GM12875 (cell line): ENCODE measurements around the gene MBNL2.

ENCODE experiments used
- H3K4me3 ChIP-seq: one replicate; pipeline ENCODE4 v1.5.1; 2011; ENCODE audit warnings: low read depth, low read length, control low read depth
- CTCF ChIP-seq: IDR thresholded peaks from 2 replicates; pipeline ENCODE4 v1.5.1; 2011; ENCODE audit warnings: low read depth, mild to moderate bottlenecking, control low read depth, inconsistent platforms, low read length, moderate library complexity, borderline replicate concordance; ENCODE audit not compliant: insufficient read depth

Gene MBNL2

DNA sequence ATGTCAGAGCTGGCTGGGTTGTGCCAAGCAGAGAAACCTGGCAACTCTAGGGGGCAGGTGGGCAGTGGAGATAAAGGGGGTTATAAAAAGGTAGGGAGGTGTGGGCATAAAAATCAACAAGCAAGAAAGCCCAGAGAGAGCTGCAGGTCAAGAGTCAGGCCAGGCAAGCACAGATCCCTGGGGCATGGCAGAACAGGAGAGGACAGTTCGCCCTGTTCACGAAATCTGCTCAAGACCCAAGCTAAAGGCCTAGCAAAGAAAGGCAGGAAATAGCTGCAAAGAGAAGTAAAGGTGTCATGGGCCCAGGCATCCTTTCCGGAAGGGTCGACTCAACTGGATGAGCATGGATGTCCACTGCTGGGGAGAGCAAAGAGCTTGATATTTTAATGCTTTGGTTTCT is 3.4 kb downstream of the MBNL2 start:
- H3K4me3 ChIP-seq, result no peak overlapping the region
- no peak for TF ChIP-seq CTCF

GRCh38 chr13:97226013-97226412 is 3.9 kb downstream of the MBNL2 start:
- TF ChIP-seq CTCF, result no peak
- H3K4me3 ChIP-seq, result no peak overlapping the region

DNA sequence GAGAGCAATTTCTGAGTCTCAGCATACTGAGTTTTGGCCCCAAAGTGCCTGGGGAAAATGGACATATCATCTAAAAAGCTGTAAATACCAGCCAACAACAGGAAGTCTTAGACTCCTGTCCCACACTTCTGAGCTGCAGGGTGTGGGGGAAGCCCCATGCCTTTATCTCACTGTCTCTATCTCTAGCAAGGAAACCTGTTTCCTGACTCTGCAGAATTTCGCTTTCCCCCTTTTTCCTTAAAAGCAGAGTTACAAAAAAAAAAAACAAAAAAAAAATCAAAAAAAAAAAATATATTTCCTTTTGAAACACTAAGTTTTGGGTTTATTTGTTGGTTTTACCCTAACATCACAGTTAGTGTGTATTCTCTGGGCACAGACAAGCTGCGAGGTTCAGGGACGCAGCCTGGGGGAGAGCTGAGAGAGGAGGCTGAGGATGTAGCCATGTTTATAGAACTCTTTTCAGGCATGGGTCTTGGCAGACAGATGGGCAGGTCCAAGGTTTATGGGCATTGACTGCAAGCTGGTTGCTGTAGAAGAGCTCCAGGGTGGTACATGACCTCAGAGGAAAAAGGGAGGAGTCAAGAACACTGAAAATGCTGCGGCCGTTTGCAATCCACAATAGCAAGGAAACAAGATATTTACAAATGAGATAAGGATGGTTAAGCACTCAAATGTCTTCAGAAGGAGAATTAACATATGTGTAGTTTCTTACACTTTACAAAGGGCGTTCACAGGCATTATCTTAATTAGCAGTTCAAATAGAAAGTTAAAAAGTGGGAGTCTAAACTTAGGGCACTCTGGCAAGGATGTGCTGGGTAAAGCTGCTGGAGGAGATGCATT is 4.9 kb downstream of the MBNL2 start:
- H3K4me3 ChIP-seq, result peak overlapping the region; percentile 27
- no peak for TF ChIP-seq CTCF

DNA sequence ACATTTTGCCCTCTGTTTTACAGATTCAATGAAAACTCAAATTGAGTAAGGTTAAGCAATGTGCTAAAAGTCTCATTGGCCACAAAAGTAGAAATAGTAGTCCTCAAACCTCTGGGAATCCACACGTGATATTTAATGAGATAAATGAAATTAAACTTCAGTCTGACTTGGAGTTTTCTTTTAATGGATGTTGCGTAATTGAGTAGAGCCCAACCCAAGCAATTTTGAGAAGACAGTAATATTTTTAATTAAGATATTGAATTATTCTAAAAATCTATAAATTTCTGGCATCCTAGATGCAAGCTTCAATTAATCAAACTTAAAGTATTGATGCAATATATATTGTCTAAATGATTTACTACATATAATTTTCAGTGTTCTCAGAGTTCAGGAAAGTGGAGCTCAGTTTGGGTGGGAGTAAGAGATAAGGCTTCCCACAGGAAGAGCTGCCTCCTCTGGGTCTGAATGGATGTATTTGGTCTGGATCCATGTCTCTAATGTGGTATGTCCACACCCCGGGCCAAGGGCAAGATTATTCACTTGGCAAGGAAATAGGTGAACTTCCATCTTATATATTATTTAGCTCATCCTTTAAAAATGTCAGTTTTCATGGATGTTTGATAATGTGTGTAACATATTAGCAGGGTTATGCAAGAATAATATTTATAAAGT is 6.9 kb downstream of the MBNL2 start:
- no peak for TF ChIP-seq CTCF
- H3K4me3 ChIP-seq, result no peak overlapping the region

- TF ChIP-seq CTCF, result no peak
- H3K4me3 ChIP-seq, result no peak overlapping the region
These were observed 7.6 kb downstream of the MBNL2 start for GRCh38 chr13:97229699-97230098.

- no peak overlapping the region for H3K4me3 ChIP-seq
- no peak for TF ChIP-seq CTCF
These were observed 9.1 kb downstream of the MBNL2 start for GRCh38 chr13:97231118-97231828.
